ENCODE results near the gene TRIM33.
"Not testable (repeated sequence)": the region's sequence is repeated elsewhere in the genome, so short reads cannot be mapped to it uniquely, and the experiment has no call there.

Gene TRIM33

DNA sequence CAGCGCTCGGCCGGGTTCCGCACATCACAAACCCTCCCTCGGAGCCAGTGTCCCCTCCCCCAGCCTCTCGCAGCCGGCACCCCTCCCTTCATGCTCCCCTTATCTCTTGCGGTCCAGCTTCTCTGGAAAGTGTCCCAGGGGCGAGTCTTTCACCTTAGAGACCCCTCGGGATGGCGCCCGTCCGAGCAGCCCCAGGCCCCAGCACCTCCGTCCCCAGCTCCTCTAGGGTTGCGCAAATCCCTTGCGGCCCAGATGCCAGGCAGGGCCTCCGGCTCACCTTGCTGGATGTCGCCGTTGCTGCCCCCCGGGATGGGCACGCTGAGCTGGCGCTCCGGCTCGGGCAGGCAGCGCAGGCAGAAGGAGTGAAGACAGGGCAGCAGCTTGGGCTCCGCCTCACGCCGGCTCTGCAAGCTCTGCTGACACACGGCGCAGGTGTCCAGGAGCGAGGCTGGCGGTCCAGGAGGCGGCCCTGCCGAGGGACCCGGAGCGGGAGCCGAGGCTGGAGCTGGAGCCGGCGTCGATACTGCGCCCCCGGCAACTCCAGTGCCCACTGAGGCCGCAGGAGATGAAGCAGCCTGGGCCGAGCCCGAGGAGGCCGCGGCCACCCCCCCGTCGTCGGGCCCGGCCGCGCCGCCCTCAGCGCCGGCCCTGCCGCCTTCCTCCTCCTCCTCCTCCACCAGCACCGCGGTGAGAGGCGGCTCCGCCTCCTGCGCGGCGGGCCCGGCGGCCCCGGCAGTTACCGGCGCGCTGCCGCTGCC is 550 bp downstream of the TRIM33 start:
- DNase-seq (ENCODE audit: low spot score) = peak; percentile 39

DNA sequence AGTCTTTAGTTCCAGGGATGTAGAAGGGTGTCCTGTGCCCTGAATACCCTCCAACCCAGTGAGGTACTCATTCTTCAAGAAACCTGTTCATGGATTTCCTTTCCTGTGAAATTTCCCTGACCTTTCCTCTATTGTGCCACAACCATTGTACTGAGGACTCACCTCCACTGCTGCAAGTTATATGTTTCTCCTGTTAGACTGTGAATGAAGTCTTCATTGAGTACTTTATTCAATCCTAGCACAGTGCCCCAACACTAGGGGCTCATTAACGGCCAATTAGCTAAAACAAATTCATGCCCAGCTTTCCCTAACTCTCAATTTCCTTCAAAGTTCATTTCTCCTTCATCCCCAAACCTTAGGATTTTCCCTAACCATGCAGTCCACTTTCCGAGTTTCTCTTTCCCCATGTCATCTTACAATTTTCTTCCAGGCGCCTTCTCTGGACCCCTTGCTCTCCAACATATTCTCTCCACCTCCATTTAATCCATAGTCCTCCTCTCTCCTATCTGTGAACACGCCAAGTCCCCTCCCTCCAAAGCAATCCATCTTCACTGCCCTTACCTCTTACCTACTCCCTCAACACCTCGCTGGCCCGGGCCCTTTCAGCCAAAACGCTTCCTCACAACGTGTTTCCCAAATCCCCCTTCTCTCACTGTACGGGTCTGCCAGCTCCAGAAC is 1.3 kb downstream of the TRIM33 start:
- DNase-seq (ENCODE audit: low spot score) = no peak

DNA sequence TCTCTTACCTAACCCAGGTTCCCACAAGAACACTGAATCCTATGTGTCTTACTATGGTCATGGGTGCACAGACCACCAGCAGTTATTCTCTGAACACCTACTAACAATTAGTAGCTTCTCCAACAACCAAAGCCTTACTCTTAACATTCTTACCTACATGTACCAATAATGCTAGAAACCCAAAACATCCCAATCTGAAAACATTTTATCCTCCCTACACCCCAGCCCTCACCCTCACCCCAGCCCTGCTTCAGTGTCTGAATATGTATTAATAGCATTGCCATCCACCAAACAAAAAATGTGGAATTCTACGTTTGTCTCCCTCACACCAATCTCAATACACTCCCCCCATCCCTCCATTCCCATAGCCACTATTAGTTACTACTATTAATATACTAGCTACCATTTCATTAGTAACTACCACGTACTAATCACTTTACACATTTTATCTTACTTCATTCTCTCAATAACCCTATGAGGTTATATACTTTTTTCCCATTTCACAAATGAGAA is 2.6 kb downstream of the TRIM33 start:
- no peak for DNase-seq (ENCODE audit: low spot score)

DNA sequence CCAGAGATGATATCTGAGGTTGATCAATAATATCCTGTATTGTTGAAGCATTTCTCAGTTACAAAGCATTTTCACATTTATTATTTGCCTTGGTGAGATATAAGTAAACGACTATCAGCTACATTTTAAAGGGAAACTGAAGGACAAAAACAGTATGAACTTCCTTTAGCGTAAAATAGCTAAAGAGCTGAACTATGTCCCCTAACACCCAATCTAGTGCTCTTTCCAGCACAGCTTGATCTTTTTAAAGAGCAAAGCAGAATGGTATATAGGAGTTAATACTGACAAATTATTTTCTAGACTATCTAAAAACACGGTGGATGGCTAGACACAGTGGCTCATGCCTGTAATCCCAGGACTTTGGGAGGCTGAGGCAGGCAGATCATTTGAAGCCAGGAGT is 3.5 kb downstream of the TRIM33 start:
- no peak for DNase-seq (ENCODE audit: low spot score)

- DNase-seq (ENCODE audit: low spot score) = no peak
Observed at GRCh38 chr1:114505148-114505561, 5.8 kb downstream of the TRIM33 start.

GRCh38 chr1:114503916-114504422 is 7.0 kb downstream of the TRIM33 start:
- DNase-seq (ENCODE audit: low spot score) = no peak

- DNase-seq (ENCODE audit: low spot score) = no peak
Observed at GRCh38 chr1:114502080-114502479, 8.9 kb downstream of the TRIM33 start.

- DNase-seq (ENCODE audit: low spot score) = no peak
Observed at GRCh38 chr1:114499478-114499877, 11.5 kb downstream of the TRIM33 start.

DNA sequence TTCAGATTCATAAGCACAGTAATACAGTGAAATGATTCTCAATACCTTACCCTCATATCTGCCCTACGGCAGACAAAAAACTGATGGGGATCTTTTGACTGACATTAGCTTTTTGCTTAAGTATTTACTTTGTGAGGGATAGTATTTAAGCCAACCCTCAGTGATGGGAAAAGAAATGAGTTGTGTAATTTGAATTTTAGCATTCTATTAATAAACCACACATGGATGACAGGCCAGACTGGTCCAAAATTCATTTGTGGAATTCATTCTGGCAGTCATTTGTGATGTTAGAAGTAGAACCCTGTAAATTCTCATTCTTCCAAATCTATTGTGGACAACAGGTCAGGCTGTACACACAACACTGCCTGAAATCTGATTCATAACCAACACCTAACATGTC is 14.9 kb downstream of the TRIM33 start:
- no peak for DNase-seq (ENCODE audit: low spot score)

DNA sequence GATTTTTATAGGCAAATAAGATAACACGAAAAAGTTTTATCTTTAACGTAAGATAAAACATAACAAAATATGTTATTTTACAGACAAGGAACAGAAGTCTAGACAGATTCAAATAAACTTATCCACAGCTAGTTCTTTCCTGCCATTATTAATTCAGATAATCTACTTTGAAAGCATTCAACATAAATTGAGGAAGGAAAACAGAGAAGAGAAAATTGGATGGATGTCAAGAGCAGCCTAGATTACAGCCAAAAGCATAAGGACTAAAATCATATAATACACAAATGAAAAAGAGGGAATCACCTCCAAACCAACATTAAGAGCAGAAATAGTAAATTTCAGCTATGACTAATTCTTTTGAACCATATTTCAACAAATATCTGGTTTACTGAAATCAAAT is 15.5 kb downstream of the TRIM33 start:
- DNase-seq (ENCODE audit: low spot score) = no peak

DNA sequence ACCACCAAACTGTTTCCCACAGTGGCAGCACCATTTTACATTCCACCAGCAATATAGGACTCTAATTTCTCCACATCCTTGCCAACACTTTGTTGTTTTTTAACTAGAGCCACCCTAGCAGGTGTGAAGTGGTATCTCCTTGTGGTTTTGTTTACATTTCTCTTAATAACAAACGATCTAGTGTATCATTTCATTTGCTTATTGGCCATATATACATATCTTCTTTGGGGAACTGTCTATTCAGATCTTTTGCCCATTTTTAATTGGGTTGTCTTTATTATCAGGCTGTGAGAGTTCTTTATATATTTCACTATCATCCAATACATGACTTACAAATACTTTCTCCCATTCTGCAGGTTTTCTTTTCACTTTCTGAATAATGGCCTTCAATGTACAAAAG is 18.0 kb downstream of the TRIM33 start:
- DNase-seq (ENCODE audit: low spot score) = no peak

GRCh38 chr1:114490274-114490693 is 20.7 kb downstream of the TRIM33 start:
- no peak for DNase-seq (ENCODE audit: low spot score)

GRCh38 chr1:114488739-114489138 is 22.3 kb downstream of the TRIM33 start:
- DNase-seq (ENCODE audit: low spot score) = no peak

GRCh38 chr1:114485286-114485685 is 25.7 kb downstream of the TRIM33 start:
- no peak for DNase-seq (ENCODE audit: low spot score)

GRCh38 chr1:114482585-114482984 is 28.4 kb downstream of the TRIM33 start:
- no peak for DNase-seq (ENCODE audit: low spot score)

- not testable (repeated sequence) for DNase-seq (ENCODE audit: low spot score)
Observed at GRCh38 chr1:114479636-114480035, 31.4 kb downstream of the TRIM33 start.

- DNase-seq (ENCODE audit: low spot score) = no peak
Observed at GRCh38 chr1:114479134-114479533, 31.9 kb downstream of the TRIM33 start.

DNA sequence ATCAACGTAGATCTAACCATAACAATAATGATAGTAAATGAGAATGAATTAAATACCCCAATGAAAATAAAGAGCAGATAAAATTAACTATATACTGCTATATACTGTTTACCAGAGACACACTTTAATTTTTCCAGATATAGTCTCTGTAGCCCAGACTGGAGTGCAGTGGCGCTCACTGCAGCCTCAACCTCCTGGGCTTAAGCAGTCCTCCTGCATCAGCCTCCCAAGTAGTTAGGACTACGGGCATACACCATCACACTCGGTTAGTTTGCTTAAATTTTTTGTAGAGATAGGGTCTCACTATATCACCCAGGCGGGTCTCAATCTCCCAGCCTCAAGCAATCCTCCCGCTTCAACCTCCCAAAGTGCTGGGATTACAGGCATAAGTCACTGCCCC is 37.2 kb downstream of the TRIM33 start:
- no peak for DNase-seq (ENCODE audit: low spot score)

DNA sequence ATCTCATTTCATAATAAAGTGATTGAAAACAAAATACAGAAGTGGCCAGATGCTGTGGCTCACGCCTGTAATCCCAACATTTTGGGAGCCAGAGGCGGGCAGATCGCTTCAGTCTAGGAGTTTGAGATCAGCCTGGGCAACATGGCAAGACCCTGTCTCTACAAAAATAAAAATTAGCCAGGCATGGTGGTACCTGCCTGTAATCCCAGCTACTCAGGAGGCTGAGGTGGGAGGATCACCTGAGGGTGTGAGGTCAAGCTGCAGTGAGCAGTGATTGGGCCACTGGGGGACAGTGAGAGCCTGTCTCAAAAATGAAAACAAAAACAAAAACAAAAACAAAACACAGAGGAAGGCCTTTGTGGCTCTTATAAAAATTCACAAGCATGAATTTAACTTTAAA is 38.6 kb downstream of the TRIM33 start:
- DNase-seq (ENCODE audit: low spot score) = no peak

DNA sequence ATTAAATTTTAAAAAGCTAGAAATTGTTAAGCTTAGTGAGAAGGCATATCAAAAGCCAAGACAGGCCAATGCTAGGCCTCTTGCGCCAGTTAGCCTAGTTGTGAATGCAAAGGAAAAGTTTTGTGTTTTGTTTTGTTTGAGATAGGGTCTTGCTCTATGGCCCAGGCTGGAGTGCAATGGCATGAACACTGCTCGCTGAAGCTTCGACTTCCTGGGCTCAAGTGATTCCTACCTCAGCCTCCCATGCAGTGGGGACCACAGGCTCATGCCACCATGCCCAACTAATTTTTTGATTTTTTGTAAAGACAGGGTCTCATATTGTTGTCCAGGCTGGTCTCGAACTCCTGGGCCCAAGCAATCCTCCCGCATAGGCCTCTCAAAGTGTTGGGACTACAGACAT is 40.3 kb downstream of the TRIM33 start:
- DNase-seq (ENCODE audit: low spot score) = no peak

GRCh38 chr1:114468710-114469468 is 42.1 kb downstream of the TRIM33 start:
- no peak for DNase-seq (ENCODE audit: low spot score)

GRCh38 chr1:114468047-114468446 is 43.0 kb downstream of the TRIM33 start:
- no peak for DNase-seq (ENCODE audit: low spot score)

- no peak for DNase-seq (ENCODE audit: low spot score)
Observed at GRCh38 chr1:114467491-114467890, 43.5 kb downstream of the TRIM33 start.
